ENCODE results near the gene SNX8.

DNA sequence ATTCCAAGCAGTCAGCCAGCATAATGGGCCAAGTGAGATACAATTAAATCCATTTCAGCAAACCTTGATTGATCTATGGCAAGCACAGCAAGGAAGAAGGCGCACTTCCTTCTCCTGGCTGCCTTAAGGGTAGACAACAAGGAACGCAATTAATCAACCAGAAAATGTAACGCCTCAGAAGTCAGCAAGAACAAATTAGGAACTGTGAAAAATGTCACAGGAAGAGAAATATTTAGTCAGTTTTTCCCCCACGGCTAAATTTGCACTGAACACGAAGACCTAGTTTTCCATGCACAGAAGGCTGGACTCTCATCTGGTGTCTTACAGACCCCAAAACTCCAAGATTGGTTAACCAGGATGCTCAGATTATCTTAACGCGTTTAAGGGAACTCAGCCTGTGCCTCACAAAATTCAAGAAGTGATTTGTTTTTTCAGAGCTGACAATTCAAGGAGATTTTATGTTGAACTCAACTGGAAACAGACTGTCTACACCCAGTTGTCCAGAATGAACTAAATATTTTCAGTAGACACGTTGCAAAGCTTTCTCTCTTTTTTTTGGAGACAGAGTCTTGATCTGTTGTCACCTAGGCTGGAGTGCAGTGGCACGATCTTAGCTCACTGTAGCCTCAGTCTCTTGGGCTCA, 14.2 kb downstream of the SNX8 start:
- TF ChIP-seq, protein P1, sequence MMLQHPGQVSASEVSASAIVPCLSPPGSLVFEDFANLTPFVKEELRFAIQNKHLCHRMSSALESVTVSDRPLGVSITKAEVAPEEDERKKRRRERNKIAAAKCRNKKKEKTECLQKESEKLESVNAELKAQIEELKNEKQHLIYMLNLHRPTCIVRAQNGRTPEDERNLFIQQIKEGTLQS (IDR thresholded peaks at IDR 0.05) = no peak
- no peak for TF ChIP-seq RXRA (IDR thresholded peaks at IDR 0.05)
- TF ChIP-seq CTCF (IDR thresholded peaks at IDR 0.05; ENCODE audit: low read depth, low read length, missing input control) = no peak
- TF ChIP-seq, protein P2, sequence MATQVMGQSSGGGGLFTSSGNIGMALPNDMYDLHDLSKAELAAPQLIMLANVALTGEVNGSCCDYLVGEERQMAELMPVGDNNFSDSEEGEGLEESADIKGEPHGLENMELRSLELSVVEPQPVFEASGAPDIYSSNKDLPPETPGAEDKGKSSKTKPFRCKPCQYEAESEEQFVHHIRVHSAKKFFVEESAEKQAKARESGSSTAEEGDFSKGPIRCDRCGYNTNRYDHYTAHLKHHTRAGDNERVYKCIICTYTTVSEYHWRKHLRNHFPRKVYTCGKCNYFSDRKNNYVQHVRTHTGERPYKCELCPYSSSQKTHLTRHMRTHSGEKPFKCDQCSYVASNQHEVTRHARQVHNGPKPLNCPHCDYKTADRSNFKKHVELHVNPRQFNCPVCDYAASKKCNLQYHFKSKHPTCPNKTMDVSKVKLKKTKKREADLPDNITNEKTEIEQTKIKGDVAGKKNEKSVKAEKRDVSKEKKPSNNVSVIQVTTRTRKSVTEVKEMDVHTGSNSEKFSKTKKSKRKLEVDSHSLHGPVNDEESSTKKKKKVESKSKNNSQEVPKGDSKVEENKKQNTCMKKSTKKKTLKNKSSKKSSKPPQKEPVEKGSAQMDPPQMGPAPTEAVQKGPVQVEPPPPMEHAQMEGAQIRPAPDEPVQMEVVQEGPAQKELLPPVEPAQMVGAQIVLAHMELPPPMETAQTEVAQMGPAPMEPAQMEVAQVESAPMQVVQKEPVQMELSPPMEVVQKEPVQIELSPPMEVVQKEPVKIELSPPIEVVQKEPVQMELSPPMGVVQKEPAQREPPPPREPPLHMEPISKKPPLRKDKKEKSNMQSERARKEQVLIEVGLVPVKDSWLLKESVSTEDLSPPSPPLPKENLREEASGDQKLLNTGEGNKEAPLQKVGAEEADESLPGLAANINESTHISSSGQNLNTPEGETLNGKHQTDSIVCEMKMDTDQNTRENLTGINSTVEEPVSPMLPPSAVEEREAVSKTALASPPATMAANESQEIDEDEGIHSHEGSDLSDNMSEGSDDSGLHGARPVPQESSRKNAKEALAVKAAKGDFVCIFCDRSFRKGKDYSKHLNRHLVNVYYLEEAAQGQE (IDR thresholded peaks at IDR 0.05) = no peak
- TF ChIP-seq TAF1 (conservative IDR thresholded peaks at IDR 0.05) = no peak
- no peak for TF ChIP-seq EGR1 (IDR thresholded peaks at IDR 0.05; ENCODE audit: low read depth in 2 of 2)
- TF ChIP-seq HNF4G (IDR thresholded peaks at IDR 0.05) = no peak
- no peak for TF ChIP-seq JUND (IDR thresholded peaks at IDR 0.05)
- TF ChIP-seq RAD21 (IDR thresholded peaks at IDR 0.05) = no peak
- TF ChIP-seq HNF4A (conservative IDR thresholded peaks at IDR 0.05) = no peak
- TF ChIP-seq YY1 (IDR thresholded peaks at IDR 0.05) = no peak
- no peak for TF ChIP-seq GABPA (IDR thresholded peaks at IDR 0.05 in 1 of 2, conservative IDR thresholded peaks at IDR 0.05 in 1 of 2)
- TF ChIP-seq MAX (IDR thresholded peaks at IDR 0.05) = no peak
- no peak for TF ChIP-seq FOXA1 (IDR thresholded peaks at IDR 0.05)

Measured in liver (tissue), 3 donors.